HG03135 (cell line): ENCODE results near the gene NWD2.
"Not testable (repeated sequence)": the region's sequence is repeated elsewhere in the genome, so short reads cannot be mapped to it uniquely, and the experiment has no call there.

Source experiments
- ATAC-seq: cut with Tn5 transposase; IDR thresholded peaks from one replicate; pipeline ENCODE4 v1.9.1; 2021; ENCODE audit warnings: mild to moderate bottlenecking, moderate library complexity; ENCODE audit not compliant: unreplicated experiment

The NWD2 gene

DNA sequence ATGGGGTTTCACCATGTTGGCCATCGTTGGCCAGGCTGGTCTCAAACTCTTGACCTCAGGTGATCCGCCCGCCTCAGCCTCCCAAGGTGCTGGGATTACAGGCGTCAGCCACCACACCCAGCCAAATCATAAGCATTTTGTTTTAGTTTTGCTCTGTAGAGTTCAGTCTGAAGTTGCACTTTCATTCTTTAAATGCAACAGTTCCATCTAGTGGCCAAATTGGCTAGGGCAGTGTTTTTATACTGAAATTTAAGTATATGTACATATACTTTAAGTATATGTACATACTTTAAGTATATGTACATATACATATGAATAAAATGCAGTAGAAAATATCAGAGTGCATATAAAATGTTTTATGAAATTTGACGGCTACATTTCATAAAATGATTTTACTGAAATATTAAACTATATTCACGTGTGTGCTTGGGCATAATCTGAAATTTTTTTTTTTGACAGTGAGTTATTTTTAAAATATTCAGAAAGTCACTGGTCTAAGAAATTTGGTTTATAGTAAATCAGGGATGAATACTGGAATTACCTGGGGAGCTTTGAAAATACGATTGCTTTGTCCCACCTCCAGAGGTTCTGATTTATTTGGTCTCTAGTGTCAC is 145.5 kb downstream of the NWD2 start:
- ATAC-seq: peak; percentile 61

DNA sequence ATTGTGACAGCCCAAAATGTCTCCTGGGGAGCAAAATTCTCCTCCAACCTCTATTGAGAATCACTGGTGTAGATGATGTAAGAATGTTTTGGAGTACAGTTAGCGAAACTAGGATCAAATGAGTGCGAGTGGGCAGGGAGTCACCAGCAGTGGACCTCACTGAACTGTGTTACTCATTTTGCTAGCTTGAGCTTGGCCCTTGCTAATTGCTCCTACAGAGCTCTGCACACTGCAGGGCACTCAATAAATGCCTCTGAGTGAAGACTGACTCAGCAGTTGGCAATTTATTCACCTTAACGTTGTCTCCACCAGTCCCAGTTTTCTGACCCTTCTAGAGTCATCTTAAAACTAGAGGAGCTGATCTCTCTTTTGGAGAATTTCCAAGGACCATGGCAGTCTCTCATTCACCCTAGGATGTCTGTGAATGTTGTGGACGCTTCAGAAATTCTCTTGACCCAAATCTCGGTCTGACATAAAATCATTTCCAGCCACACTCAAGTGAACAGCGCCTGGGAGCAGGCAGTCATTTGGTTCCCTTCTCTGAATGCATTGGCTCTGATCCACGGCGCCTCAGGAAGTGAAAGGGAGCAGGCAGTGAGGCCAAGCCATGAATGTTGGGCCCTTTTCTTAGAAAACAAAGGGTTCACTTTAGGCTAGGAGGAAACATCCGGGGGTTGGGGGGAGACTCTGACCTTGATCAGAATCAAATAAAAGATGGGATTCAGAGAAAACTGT is 148.1 kb downstream of the NWD2 start:
- ATAC-seq: no peak

DNA sequence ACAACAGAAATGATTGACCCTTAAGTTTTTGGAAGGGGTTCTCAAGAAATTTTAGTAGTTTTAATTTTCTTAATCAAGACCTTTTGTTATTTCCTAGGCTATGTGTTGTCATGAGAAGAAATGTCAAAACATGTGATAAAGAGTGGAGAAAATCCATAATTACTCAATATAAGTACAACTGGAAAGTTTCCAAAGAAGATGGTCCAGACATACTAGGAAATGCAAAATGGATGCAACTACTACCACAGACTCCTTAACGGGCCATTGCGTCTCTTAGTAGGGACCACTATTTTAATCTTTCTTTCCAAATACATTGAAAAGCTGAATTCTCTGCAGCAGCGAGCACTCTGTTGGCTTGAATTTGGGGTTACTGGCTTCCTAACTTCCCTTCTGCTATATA is 148.8 kb downstream of the NWD2 start:
- no peak for ATAC-seq

DNA sequence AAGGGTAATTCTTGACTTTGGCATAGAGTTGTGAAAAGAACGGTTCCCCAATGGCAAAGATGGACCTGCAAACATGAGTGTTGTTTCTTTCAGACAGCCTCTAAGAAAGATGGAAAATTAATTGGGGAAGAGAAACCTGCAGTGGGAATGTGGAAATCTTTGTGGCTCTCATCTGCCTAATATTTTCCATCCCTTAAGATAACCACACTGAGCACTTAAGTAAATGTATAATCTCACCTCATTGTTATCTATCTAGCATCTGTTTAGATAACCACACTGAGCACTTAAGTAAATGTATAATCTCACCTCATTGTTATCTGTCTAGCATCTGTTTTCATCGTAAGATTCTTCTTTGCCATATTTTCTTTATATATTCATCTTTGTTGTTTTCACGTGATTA is 149.3 kb downstream of the NWD2 start:
- ATAC-seq: no peak

DNA sequence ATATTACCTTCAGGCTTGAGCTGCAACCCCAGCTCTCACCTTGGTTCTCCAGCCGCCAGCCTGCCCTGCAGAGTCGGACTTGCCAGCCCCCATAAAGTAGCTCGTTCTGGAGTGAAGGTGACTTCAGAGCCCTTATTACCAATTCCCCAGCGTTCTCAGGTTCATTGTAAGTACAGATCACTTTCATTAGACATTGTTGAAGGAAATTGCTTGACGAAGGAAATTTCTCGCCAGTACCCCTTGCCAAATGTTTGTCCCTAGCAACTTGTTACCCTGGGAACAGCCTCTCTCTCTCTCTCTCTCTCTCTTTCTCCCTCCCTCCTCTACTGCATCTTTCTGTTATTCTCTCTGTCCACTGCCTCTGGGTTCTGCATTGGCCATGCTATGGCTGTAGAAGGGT is 153.0 kb downstream of the NWD2 start:
- ATAC-seq: no peak

DNA sequence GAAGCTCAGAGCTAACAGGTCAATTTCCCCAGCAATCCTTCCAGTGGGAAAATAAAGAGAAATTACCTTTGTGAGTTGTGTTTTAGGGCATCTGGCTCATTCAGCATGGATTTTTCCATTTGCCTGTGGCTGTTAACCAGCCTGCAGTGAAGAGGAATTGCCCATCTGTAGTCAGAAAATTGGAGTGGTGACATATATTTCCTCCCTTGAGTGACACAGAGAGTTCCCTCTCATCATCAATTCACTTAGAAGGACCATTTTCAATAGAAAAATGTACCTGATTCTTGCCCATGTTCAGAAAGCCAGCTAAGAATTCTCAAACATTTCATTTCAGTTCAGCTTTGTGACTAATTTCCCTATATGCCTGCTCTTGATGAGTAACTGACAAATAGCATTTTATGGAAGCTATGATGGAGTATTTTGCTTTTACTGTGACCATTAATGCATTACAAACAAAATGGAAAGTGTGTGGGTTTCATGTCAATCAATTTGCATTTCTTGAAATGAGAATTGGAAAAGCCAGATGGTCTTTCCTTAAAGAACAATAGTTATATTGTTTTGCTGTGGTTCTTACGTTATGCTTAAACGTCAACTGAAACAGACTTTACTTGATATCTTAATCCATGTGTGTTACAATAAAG is 155.8 kb downstream of the NWD2 start:
- ATAC-seq: peak; percentile 74

DNA sequence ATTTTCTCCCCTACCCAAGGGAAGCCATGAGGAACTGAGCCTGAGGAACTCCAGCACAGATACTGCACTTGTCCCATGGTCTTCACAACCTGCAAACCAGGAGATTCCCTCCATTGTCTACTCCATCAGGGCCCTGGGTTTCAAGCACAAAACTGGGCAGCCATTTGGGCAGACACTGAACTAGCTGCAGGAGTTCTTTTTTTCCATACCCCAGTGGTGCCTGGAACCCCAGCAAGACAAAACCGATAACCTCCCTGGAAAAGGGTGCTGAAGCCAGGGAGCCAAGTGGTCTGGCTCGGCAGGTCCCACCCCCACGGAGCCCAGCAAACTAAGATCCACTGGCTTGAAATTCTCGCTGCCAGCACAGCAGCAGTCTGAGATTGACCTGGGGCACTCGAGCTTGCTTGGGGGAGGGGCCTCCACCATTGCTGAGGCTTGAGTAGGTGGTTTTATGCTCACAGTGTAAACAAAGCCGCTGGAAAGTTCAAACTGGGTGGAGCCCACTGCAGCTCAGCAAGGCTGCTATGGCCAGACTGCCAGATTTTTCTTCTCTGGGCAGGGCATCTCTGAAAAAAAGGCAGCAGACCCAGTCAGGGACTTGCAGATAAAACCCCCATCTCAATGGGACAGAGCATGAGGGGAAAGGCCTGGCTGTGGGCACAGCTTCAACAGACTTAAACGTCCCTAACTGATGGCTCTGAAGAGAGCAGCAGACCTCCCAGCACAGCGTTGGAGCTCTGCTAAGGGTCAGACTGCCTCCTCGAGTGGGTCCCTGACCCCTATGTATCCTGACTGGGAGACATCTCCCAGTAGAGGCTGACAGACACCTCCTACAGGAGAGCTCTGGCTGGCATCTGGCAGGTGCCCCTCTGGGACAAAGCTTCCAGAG is 163.6 kb downstream of the NWD2 start:
- not testable (repeated sequence) for ATAC-seq

DNA sequence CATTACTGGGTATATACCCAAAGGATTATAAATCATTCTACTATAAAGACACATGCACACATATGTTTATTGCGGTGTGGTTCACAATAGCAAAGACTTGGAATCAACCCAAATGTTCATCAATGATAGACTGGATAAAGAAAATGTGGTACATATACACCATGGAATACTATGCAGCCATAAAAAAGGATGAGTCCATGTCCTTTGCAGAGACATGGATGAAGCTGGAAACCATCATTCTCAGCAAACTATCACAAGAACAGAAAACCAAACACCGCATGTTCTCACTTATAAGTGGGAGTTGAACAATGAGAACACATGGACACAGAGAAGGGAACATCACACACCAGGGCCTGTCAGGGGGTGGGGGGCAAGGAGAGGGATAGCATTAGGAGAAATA is 169.1 kb downstream of the NWD2 start:
- not testable (repeated sequence) for ATAC-seq

DNA sequence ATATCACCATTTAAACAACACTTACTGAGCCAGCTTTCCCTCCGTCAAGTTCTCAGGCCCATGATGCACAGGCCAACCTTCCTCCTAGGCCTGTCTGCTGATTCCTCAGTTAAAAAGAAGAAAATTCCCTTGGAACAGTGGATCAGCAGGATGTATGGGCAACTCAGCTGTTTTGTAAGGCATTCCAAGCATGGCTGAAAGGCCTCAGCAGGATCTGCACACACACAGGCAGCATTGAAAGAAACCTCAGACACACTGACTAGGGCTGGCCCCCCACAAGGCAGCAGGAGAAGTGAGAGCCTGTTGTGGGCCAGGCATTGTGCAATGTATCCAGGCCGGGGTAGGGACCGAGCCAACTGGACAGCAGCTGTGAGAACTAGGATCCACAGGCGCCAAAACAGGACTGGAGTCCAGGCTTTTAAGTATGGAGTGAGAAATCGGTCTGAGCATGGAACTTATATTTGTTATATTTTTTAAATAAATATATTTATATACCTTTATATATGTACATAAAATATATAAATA is 171.4 kb downstream of the NWD2 start:
- no peak for ATAC-seq

DNA sequence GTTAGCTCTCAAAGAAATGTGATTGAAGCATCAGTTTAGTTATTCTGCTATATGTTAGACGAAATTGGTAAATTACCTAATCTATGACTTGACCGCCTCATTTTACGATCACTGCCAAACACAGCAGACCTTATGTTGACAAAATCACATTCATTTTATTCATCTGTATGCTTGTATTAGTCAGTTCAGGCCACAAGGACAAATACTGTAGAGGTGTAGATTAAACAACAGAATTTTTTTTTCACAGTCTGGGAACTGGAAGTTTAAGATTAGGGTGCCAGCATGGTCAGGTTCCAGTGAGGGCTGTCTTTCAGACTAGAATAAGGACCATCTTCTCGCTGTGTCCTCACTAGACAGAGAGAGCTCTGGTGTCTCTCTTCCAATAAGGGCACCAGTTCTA is 177.1 kb downstream of the NWD2 start:
- ATAC-seq: no peak

DNA sequence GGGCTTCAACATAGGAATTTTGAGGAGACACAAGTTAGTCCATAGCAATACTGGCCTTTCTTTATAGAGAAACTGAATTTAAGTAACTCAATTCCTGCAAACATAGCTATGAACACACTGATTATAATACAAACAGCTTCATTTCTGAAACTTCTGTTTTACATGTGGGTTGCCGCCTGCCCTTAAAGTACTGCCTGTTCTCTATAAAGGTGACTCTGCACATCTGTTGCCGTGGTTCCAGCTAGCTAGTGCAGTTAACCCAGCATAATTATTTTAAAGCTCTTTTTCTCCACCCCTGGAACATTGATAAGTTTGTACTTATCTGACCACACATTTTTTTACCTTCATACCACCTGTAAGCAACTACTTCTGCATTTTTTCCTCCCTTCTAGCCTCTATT is 177.6 kb downstream of the NWD2 start:
- no peak for ATAC-seq

DNA sequence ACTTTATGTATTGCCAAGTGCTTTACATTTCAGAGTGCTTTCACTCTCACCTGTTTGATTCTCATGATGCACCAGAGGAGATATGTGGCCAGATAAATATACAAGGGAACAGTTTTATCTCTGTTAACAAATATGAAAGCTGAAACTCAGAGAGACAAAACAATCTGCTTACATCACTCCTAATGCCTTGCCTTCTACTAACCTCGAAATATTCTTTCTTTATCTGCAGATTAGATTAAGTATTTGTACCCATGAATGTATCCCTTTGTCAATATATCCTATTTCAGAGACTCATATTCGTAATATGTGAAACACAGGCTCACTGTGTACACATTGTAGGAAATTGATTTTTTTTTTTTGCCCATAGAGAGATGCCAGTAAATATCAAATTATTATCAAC is 178.1 kb downstream of the NWD2 start:
- no peak for ATAC-seq

DNA sequence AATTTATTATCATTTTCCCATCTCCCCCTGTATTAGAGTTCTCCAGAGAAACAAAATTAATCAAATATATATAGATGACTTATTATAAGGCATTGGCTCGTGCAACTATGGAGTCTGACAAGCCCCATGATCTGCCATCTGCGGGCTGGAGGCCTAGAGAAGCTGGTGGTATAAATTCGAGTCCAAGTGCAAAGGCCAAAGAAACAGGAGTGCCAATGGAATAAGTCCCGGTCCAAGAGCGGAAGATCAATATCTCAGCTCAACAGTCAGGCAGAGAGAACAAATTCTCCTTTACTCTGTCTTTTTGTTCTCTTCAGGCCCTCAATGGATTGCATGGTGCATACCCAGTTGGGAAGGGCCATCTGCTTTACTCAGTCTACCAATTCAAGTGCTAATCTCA is 178.8 kb downstream of the NWD2 start:
- no peak for ATAC-seq

DNA sequence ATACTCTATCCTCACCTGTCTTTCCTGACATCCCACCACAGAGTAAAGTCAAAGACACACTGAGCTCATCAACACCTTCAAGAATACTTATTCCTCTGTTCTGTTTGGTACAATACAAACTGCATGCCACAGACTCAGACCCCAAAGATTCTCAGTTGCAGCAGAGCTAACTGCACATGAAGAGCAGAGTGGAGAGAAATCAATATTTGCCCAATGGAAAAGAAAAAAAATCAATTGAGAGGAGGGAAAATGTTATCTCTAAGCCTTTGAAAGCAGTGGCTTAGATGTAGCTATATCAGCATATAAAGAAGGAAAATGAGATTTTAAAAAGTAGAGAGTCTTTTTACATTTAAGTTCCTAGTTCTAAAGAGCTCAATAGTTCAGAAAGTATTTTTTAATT is 180.2 kb downstream of the NWD2 start:
- no peak for ATAC-seq

DNA sequence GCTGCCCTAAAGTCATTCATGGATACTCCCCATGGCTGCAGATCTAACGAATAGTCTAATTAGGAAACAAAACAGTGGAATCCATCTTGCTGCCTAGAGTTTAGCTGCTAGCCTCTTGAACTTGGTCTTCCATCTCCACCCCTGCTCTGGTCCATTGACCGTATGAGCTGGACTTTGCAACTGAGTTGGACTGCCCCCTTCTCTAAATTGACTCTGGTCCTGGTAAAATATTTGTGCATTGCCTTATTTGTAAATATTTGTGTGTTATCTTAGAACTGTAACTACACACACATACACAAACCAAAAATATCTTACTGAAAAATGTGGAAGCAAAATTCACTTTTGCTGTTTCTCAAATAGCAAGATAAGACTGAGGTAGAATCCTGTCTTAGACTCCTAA is 181.3 kb downstream of the NWD2 start:
- no peak for ATAC-seq

DNA sequence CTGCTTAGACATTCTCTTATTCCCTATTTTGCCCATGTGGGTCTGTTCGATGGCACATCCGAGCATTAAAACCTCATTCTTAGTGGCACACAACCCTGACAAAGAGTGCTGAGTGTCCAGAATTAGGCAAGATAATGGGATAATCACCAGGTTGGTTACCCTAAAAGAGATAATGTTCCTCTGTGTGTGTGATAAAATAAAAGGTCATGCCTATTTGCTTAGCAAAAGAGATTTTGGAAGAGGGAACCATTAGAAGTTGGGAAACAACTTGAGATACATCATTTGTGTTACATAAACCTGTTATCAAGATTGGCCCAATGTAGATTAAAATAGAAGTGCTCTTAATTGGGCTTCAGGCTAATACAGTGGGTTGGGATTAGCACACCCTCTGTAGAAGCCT is 182.7 kb downstream of the NWD2 start:
- no peak for ATAC-seq

DNA sequence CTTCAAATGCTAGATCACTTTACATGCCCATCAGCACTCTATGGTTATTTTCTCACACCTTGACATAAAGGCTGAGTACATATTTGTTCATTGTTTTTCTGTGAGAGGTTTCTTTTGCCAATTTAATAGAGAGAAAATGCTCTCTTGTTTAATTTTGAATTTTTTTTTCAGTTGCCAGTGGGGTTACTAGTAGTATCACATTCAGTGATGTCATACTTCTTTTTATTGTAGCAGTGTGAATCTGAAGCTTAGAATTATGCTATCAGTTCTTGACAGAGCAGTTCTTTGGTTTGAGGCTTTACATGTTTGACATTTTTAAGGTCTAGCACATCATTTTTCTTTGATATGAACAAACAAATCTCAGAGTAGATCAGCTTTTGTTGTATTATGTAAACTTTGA is 185.4 kb downstream of the NWD2 start:
- no peak for ATAC-seq

DNA sequence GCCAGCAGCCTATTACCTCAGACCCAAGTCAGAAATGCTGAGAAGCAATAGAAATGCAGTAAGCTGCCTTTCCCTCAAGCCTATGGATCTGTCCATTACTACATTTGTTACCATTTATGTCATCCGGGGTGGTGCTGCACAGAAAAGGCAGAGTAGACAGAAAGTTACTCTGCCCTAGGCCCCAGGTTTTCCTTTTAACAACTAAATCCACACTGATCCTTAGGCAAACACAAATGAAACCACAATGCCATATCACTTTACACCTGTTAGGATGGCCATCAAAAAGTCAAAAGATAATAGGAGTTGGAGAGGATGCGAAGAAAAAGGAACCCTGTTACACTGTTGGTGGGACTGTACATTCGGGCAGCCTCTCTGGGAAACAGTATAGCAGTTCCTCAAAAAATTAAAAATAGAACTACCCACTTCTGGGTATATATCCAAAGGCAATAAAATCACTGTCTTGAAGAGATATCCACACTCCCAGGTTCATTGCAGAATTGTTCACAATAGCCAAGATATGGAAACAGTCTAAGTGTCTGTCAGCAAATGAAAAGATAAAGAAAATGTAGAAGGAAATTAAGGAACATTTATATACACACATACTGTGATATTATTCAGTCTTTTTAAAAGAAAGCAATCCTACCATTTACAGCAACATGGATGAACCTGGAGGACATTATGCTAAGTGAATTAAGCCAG is 186.3 kb downstream of the NWD2 start:
- no peak for ATAC-seq

DNA sequence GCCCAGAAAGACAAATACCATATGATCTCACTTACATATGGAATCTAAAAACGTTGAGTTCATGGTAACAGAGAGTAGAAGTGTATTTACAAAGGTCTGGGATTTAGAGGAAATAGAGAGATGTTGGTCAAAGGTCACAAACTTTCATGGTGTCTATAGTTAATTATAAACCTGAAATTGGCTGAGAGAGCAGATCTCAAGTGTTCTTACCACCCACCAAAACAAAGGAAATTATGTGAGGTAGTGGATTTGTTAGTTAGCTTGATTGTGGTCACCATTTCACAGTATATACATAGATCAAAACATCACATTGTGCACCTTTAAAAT is 186.8 kb downstream of the NWD2 start:
- no peak for ATAC-seq

DNA sequence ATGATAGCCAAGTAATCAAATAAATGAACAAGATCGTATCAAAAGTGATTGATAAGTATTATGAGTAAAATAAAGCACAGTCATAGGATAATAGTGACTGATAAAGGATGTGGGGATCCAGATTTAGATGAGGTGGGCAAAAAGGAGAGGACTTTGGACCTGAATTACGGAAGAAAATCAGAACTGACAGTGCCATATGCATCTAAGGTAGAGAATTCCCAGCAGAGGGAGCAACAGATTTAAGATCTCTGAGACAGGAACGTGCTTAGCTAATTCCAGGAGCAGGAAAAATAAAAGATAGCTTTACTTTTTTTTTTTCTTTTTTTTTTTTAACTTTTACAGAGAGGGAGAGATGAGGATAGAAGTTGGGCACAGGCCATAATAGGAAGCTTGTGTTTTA is 189.9 kb downstream of the NWD2 start:
- ATAC-seq: no peak

DNA sequence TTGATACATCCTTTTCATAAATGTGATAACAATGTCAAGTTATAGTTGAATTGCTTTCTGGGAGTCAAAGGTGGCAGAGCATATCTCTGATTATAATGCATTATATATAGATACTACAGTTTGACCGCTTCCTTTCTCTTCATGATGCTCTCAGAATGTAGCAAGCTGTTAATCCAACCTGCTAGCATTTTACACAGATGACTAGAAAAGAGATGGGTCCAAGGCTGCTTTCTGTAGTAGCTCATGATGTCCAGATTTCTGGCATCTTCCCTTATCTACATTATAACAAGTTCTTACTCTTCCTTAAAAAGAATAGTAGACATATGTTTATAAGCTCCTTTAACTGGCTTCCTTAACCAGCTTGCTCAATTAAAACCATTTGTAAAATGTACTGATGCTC is 192.0 kb downstream of the NWD2 start:
- no peak for ATAC-seq
